Measurements from ENCODE around the gene KRT15. TPM values are rescaled to one million over a fixed set of nuclear protein-coding genes. Genes with fewer than 3 reads are reported as not detected.

Gene KRT15
- polyA plus RNA-seq, 3 donors, result 0.03 TPM; not detected in 2

- Mint-ChIP-seq H3K27ac (no peak overlapping the region), H3K9me3 (peaks cover 0 to 2% (median 0%) of the 10 kb centered on the region in 7 donors), H3K27me3 (ENCODE audit: low read depth in 3 of 3) (peaks cover 11 to 38% (median 28%) of the 10 kb centered on the region in 3 donors), H3K36me3 (no peaks in the 10 kb centered on the region), H3K4me1 (no peaks in the 10 kb centered on the region), H3K4me3 (no peak overlapping the region)
- no peaks in the 10 kb centered on the region for H3K9me3 ChIP-seq (replicated peaks in 1 of 2; ENCODE audit: control insufficient read depth in 1 of 2, insufficient read depth in 1 of 2, low read length in 2 of 2)
- WGBS (ENCODE audit: insufficient coverage), result 100% methylated on average over 2 of the region's 7 CpGs
- H3K27me3 ChIP-seq (ENCODE audit: control insufficient read depth in 2 of 2, insufficient read depth in 2 of 2, low read length in 2 of 2), result peaks cover 0 to 4% of the 10 kb centered on the region in 2 donors
- H4K20me1 ChIP-seq (ENCODE audit: insufficient read depth, low read length), result no peaks in the 10 kb centered on the region
- H3K36me3 ChIP-seq (replicated peaks in 1 of 2; ENCODE audit: control insufficient read depth in 1 of 2, insufficient read depth in 2 of 2, low read length in 2 of 2), result no peaks in the 10 kb centered on the region
- no peak for TF ChIP-seq CTCF (IDR thresholded peaks at IDR 0.05)
- DNase-seq, result no peak
- H3K9ac ChIP-seq (ENCODE audit: insufficient read depth, low read length, poor library complexity, severe bottlenecking), result no peak overlapping the region
- no peak overlapping the region for H3K4me3 ChIP-seq (replicated peaks in 1 of 3; ENCODE audit: low read depth in 2 of 3, low read length in 3 of 3)
- no peak overlapping the region for H3K27ac ChIP-seq (ENCODE audit: low read depth in 1 of 2, low read length in 2 of 2)
- H3K4me1 ChIP-seq (ENCODE audit: control insufficient read depth in 1 of 2, insufficient read depth in 2 of 2, low read length in 2 of 2), result no peaks in the 10 kb centered on the region
- H3K4me2 ChIP-seq (replicated peaks; ENCODE audit: extremely low read depth, low read length, poor library complexity, severe bottlenecking), result no peak overlapping the region
- H2AFZ ChIP-seq (ENCODE audit: insufficient read depth, low read depth, low read length, poor library complexity, severe bottlenecking), result no peak overlapping the region
- H3K79me2 ChIP-seq (ENCODE audit: insufficient read depth, low read length), result no peaks in the 10 kb centered on the region
- intact Hi-C loops (cut with micrococcal nuclease), result no loop called here
Observed at GRCh38 chr17:41537614-41537954, 18.9 kb upstream of the KRT15 start.

GRCh38 chr17:41536741-41537613 is 18.3 kb upstream of the KRT15 start:
- H3K36me3 ChIP-seq (replicated peaks in 1 of 2; ENCODE audit: control insufficient read depth in 1 of 2, insufficient read depth in 2 of 2, low read length in 2 of 2), result no peaks in the 10 kb centered on the region
- H3K4me3 Mint-ChIP-seq, result peak overlapping the region in 1 of 2 donors; percentile 16
- no peak overlapping the region for H3K27ac Mint-ChIP-seq
- H3K9me3 Mint-ChIP-seq, result peaks cover 0 to 2% (median 0%) of the 10 kb centered on the region in 7 donors
- H3K27me3 Mint-ChIP-seq (ENCODE audit: low read depth in 3 of 3), result peaks cover 14 to 41% (median 31%) of the 10 kb centered on the region in 3 donors
- peaks cover 0 to 5% of the 10 kb centered on the region in 2 donors for H3K27me3 ChIP-seq (ENCODE audit: control insufficient read depth in 2 of 2, insufficient read depth in 2 of 2, low read length in 2 of 2)
- H3K36me3 Mint-ChIP-seq, result no peaks in the 10 kb centered on the region
- no peak overlapping the region for H3K27ac ChIP-seq (ENCODE audit: low read depth in 1 of 2, low read length in 2 of 2)
- H3K79me2 ChIP-seq (ENCODE audit: insufficient read depth, low read length), result no peaks in the 10 kb centered on the region
- TF ChIP-seq CTCF (IDR thresholded peaks at IDR 0.05), result no peak
- H3K4me1 Mint-ChIP-seq, result no peaks in the 10 kb centered on the region
- no peaks in the 10 kb centered on the region for H3K4me1 ChIP-seq (ENCODE audit: control insufficient read depth in 1 of 2, insufficient read depth in 2 of 2, low read length in 2 of 2)
- DNase-seq, result no peak
- H3K4me3 ChIP-seq (replicated peaks in 1 of 3; ENCODE audit: low read depth in 2 of 3, low read length in 3 of 3), result no peak overlapping the region
- H3K9me3 ChIP-seq (replicated peaks in 1 of 2; ENCODE audit: control insufficient read depth in 1 of 2, insufficient read depth in 1 of 2, low read length in 2 of 2), result no peaks in the 10 kb centered on the region
- no peak overlapping the region for H3K9ac ChIP-seq (ENCODE audit: insufficient read depth, low read length, poor library complexity, severe bottlenecking)
- 87% methylated on average over 7 of the region's 7 CpGs for WGBS (ENCODE audit: insufficient coverage)
- H4K20me1 ChIP-seq (ENCODE audit: insufficient read depth, low read length), result no peaks in the 10 kb centered on the region
- no peak overlapping the region for H2AFZ ChIP-seq (ENCODE audit: insufficient read depth, low read depth, low read length, poor library complexity, severe bottlenecking)
- no peak overlapping the region for H3K4me2 ChIP-seq (replicated peaks; ENCODE audit: extremely low read depth, low read length, poor library complexity, severe bottlenecking)
- intact Hi-C loops (cut with micrococcal nuclease), result no loop called here
